Pericardium fibroblast (primary cell): ENCODE measurements around the gene PGK2. TPM values are rescaled to one million over a fixed set of nuclear protein-coding genes. Genes with fewer than 3 reads are reported as not detected.

Experiments used
- total RNA-seq: library from RNA; depleted of rRNA; stranded (reverse); fragments of >200 nt; gene quantifications from 2 replicates; pipeline ENCODE4 v1.2.3, GENCODE V29; 2015

PGK2 gene
- total RNA-seq, result not detected in 2 replicates

GRCh38 chr6:49787176-49787575 is at the start of gene PGK2:
PGK2 (minus strand) TSS chr6:49787285; CDS start chr6:49787187, 98 bp downstream.

GRCh38 chr6:49744259-49744658 is 42.8 kb downstream of the PGK2 start, which contains the start of gene CRISP3:
CRISP3 (minus strand) TSS chr6:49744388; CDS start chr6:49744367, 21 bp downstream.

Other genes with a start within 250 kb of the PGK2 start
- gene C6orf141, start 236.6 kb downstream of the PGK2 start, total RNA-seq, result 1.0 and 1.3 TPM in 2 replicates
- gene RHAG, start 150.4 kb downstream of the PGK2 start, total RNA-seq, result not detected in 2 replicates
- not detected in 2 replicates for gene CRISP2, start 73.7 kb downstream of the PGK2 start, total RNA-seq
- gene CRISP3, start 42.9 kb downstream of the PGK2 start, total RNA-seq, result not detected in 2 replicates
- not detected in 2 replicates for gene CRISP1, start 79.2 kb upstream of the PGK2 start, total RNA-seq
- gene DEFB114, start 176.9 kb upstream of the PGK2 start, total RNA-seq, result not detected in 2 replicates
- gene DEFB113, start 182.3 kb upstream of the PGK2 start, total RNA-seq, result not detected in 2 replicates
- gene DEFB110, start 234.7 kb upstream of the PGK2 start, total RNA-seq, result not detected in 2 replicates